Mucosa of descending colon (tissue), 3 donors: ENCODE results near the gene MEIKIN. TPM values are rescaled to one million over a fixed set of nuclear protein-coding genes. Genes with fewer than 3 reads are reported as not detected.

Experiments
- ATAC-seq: fragments of 200-7000 bp; cut with Tn5 transposase; one replicate; pipeline ENCODE4 v1.9.1; 2020; ENCODE audit warnings: mild to moderate bottlenecking, moderate library complexity
- DNase-seq, 3 donors: peaks; one replicate each; pipeline ENCODE4 v3.0.0-alpha.2; 2020
- H3K36me3 ChIP-seq: fragments of 200-600 bp; one replicate; pipeline ENCODE4 v1.8.0; 2021; ENCODE audit warnings: low read depth, mild to moderate bottlenecking
- H3K4me1 ChIP-seq: fragments of 200-600 bp; one replicate; pipeline ENCODE4 v1.8.0; 2021; ENCODE audit warnings: low read depth, mild to moderate bottlenecking
- H3K4me3 ChIP-seq: fragments of 200-600 bp; one replicate; pipeline ENCODE4 v1.8.0; 2021; ENCODE audit warnings: mild to moderate bottlenecking
- H3K9me3 ChIP-seq: fragments of 200-600 bp; one replicate; pipeline ENCODE4 v1.8.0; 2021; ENCODE audit warnings: mild to moderate bottlenecking
- CTCF ChIP-seq: fragments of 200-600 bp; IDR thresholded peaks from one replicate; pipeline ENCODE4 v1.8.0; 2022; ENCODE audit warnings: antibody characterized with exemption, mild to moderate bottlenecking
- intact Hi-C, 2 donors: fragments of 100-400 bp; cut with DNase I in 1 of 2; cut with micrococcal nuclease in 1 of 2; formaldehyde crosslinking; loops; one replicate each; pipeline versions ENCODE4 v1.11.0 to v1.11.1; 2022; cut with DNase I, micrococcal nuclease
- total RNA-seq, 3 donors: library from RNA; stranded (reverse); fragmentation: NEBNext Ultra II Directional in 2 of 3; extraction: Animal tissue kit (Norgen Biotek cat#: 25700) in 2 of 3; gene quantifications; one replicate each; pipeline versions ENCODE4 v1.2.1 to v1.2.4, GENCODE V29; 2021 to 2023
- donor health status: DM: no; HTN: no; CAD: no; lungs with moderate emphysema.
- donor health status: DM: no; HTN: no; CAD: no.
- donor health status: DM: no; HTN: yes; CAD: no.

Gene MEIKIN
- total RNA-seq, 3 donors from 2014 or later, result not detected

GRCh38 chr5:131947445-131947844 lies 2.0 kb upstream of the MEIKIN start:
- no peak for TF ChIP-seq CTCF
- intact Hi-C loops, result no loop called here
- Histone ChIP-seq H3K4me1 (no peaks in the 10 kb centered on the region), H3K9me3 (no peaks in the 10 kb centered on the region), H3K36me3 (no peaks in the 10 kb centered on the region), H3K4me3 (no peak overlapping the region)
- DNase-seq (no peak), ATAC-seq (no peak)

- no peak for TF ChIP-seq CTCF
- DNase-seq (no peak), ATAC-seq (no peak)
- Histone ChIP-seq H3K9me3 (no peaks in the 10 kb centered on the region), H3K4me3 (no peak overlapping the region), H3K4me1 (no peaks in the 10 kb centered on the region), H3K36me3 (no peaks in the 10 kb centered on the region)
- intact Hi-C loops, result no loop called here
These were observed 537 bp downstream of the MEIKIN start for GRCh38 chr5:131944702-131945550.

GRCh38 chr5:131943916-131944315 lies 1.5 kb downstream of the MEIKIN start:
- Histone ChIP-seq H3K9me3 (no peaks in the 10 kb centered on the region), H3K4me1 (no peaks in the 10 kb centered on the region), H3K4me3 (no peak overlapping the region), H3K36me3 (no peaks in the 10 kb centered on the region)
- no peak for ATAC-seq
- no peak for DNase-seq
- intact Hi-C loops, result no loop called here
- no peak for TF ChIP-seq CTCF

GRCh38 chr5:131942016-131942415 lies 3.4 kb downstream of the MEIKIN start:
- intact Hi-C loops, result no loop called here
- no peaks in the 10 kb centered on the region for H3K36me3 ChIP-seq
- DNase-seq, result no peak

GRCh38 chr5:131939690-131940345 lies 5.6 kb downstream of the MEIKIN start:
- no peak for DNase-seq
- no peaks in the 10 kb centered on the region for H3K9me3 ChIP-seq
- ATAC-seq, result no peak
- intact Hi-C loops, result no loop called here
- H3K4me3 ChIP-seq, result no peak overlapping the region
- H3K4me1 ChIP-seq, result no peaks in the 10 kb centered on the region
- no peaks in the 10 kb centered on the region for H3K36me3 ChIP-seq
- no peak for TF ChIP-seq CTCF

More at GRCh38 chr5:131942016-131942415, 3.4 kb downstream of the MEIKIN start:
- ATAC-seq, result no peak
- H3K4me3 ChIP-seq, result no peak overlapping the region
- no peaks in the 10 kb centered on the region for H3K4me1 ChIP-seq
- H3K9me3 ChIP-seq, result no peaks in the 10 kb centered on the region
- no peak for TF ChIP-seq CTCF
